ENCODE data around the gene FANCD2OS.
"Not testable (repeated sequence)": the region's sequence is repeated elsewhere in the genome, so short reads cannot be mapped to it uniquely, and the experiment has no call there.

GRCh38 chr3:10090774-10091173 is 17.3 kb downstream of the FANCD2OS start:
- TF ChIP-seq CTCF, POLR2A (IDR thresholded peaks at IDR 0.05): not testable (repeated sequence)

Measured in thyroid gland (tissue), 4 donors.